ENCODE measurements around the gene CER1. TPM values are rescaled to one million over a fixed set of nuclear protein-coding genes. Genes with fewer than 3 reads are reported as not detected.

The CER1 gene
- total and polyA plus RNA-seq, 9 of the 15 experiments (the other 6 are each of a cell fraction or from before 2014, with no cell fraction given): not detected

GRCh38 chr9:14704281-14704680 is 18.3 kb downstream of the CER1 start:
- Histone ChIP-seq H3K4me1 (replicated peaks in 1 of 2; ENCODE audit: control insufficient read depth in 2 of 2, insufficient read depth in 2 of 2, low read length in 2 of 2) (no peaks in the 10 kb centered on the region), H3K4me3 (no peak overlapping the region), H3K36me3 (ENCODE audit: control insufficient read depth, insufficient read depth, low read length) (no peaks in the 10 kb centered on the region), H3K9ac (ENCODE audit: insufficient read depth in 1 of 2, low read depth in 2 of 2, low read length in 2 of 2) (no peak overlapping the region), H2AFZ (ENCODE audit: low read depth, low read length) (no peak overlapping the region), H3K9me3 (replicated peaks; ENCODE audit: control insufficient read depth, insufficient read depth, low read depth, low read length) (no peaks in the 10 kb centered on the region), H3K27me3 (ENCODE audit: control insufficient read depth in 2 of 2, insufficient read depth in 2 of 2, low read length in 2 of 2) (no peaks in the 10 kb centered on the region), H3K27ac (ENCODE audit: extremely low read depth, low read depth, low read length) (no peak overlapping the region), H3K79me2 (ENCODE audit: control insufficient read depth, insufficient read depth, low read length) (no peaks in the 10 kb centered on the region), H3K9me1 (ENCODE audit: control insufficient read depth, insufficient read depth, low read length) (no peaks in the 10 kb centered on the region), H4K20me1 (replicated peaks; ENCODE audit: control insufficient read depth, insufficient read depth, low read length) (no peaks in the 10 kb centered on the region), H3K4me2 (ENCODE audit: insufficient read depth, low read length) (no peak overlapping the region)
- ChIA-PET CTCF (ENCODE audit: low intra/inter-chr PET ratio) (no interaction called here), POLR2A (no interaction called here)
- in situ Hi-C loops (cut with MboI): no loop called here
- DNase-seq (ENCODE audit: extremely low read depth in 1 of 4, low spot score in 3 of 4) (no peak), ATAC-seq (no peak), FAIRE-seq (no peak)
- intact Hi-C loops (cut with micrococcal nuclease): no loop called here
- BruUV-seq (replicated peaks): no TSS peak
- TF ChIP-seq ZNF224 (CRISPR knock-in tag; IDR thresholded peaks at IDR 0.05) (no peak), ZC3H8 (IDR thresholded peaks at IDR 0.05) (no peak), ZNF609 (CRISPR knock-in tag; IDR thresholded peaks at IDR 0.05; ENCODE audit: borderline replicate concordance) (no peak), ZEB2 (IDR thresholded peaks at IDR 0.05) (no peak), KLF13 (tag; IDR thresholded peaks at IDR 0.05; ENCODE audit: borderline replicate concordance, low read depth) (no peak), HNRNPLL (IDR thresholded peaks at IDR 0.05; ENCODE audit: low read depth, low read length, poor library complexity, severe bottlenecking) (no peak), ATF4 (CRISPR knock-in tag; IDR thresholded peaks at IDR 0.05) (no peak), ATF2 (CRISPR knock-in tag; IDR thresholded peaks at IDR 0.05) (no peak)
- TF ChIP-seq, protein P1, sequence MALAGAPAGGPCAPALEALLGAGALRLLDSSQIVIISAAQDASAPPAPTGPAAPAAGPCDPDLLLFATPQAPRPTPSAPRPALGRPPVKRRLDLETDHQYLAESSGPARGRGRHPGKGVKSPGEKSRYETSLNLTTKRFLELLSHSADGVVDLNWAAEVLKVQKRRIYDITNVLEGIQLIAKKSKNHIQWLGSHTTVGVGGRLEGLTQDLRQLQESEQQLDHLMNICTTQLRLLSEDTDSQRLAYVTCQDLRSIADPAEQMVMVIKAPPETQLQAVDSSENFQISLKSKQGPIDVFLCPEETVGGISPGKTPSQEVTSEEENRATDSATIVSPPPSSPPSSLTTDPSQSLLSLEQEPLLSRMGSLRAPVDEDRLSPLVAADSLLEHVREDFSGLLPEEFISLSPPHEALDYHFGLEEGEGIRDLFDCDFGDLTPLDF (CRISPR knock-in tag; IDR thresholded peaks at IDR 0.05): no peak
- 0% methylated on average over 3 of the region's 3 CpGs for WGBS (ENCODE audit: insufficient coverage, low coverage, missing lambda C conversion rate)

Measured in K562 (cell line).